WTC11 (cell line): ENCODE results near the gene PIERCE2.

Experiments used
- ATF1 ChIP-seq: sonication (generic); formaldehyde crosslinking; IDR thresholded peaks from 2 replicates; pipeline ENCODE4 v1.8.1; 2023; ENCODE audit warnings: mild to moderate bottlenecking, moderate library complexity, missing genetic modification reagents
- ELF4 ChIP-seq: sonication (generic); formaldehyde crosslinking; IDR thresholded peaks from 2 replicates; pipeline ENCODE4 v1.8.1; 2022; ENCODE audit warnings: low read depth, mild to moderate bottlenecking, moderate library complexity, missing genetic modification reagents
- FOXK1 ChIP-seq: sonication (generic); formaldehyde crosslinking; IDR thresholded peaks from 2 replicates; pipeline ENCODE4 v1.8.0; 2022; ENCODE audit warnings: mild to moderate bottlenecking, moderate library complexity, missing genetic modification reagents
- GABPB1 ChIP-seq: sonication (generic); formaldehyde crosslinking; IDR thresholded peaks from 2 replicates; pipeline ENCODE4 v1.8.1; 2023; ENCODE audit warnings: mild to moderate bottlenecking, missing genetic modification reagents
- OVOL2 ChIP-seq: fragments of 250-450 bp; sonication (Bioruptor Pico); IDR thresholded peaks from 2 replicates; pipeline ENCODE4 v1.9.0; 2021; ENCODE audit warnings: mild to moderate bottlenecking, borderline replicate concordance
- ZNF671 ChIP-seq: fragments of 250-450 bp; sonication (Bioruptor Pico); IDR thresholded peaks from 2 replicates; pipeline ENCODE4 v1.8.0; 2021; ENCODE audit warnings: mild to moderate bottlenecking
- TF ChIP-seq, protein P1 (sequence below): fragments of 200-600 bp; IDR thresholded peaks from 2 replicates; pipeline ENCODE4 v1.8.0; 2022; ENCODE audit warnings: antibody characterized with exemption
- TF ChIP-seq, protein P2 (sequence below): sonication (generic); formaldehyde crosslinking; IDR thresholded peaks from 2 replicates; pipeline ENCODE4 v1.8.1; 2022; ENCODE audit warnings: low read depth, mild to moderate bottlenecking, moderate library complexity, missing genetic modification reagents, borderline replicate concordance
- TF ChIP-seq, protein P3 (sequence below): sonication (generic); formaldehyde crosslinking; IDR thresholded peaks from 2 replicates; pipeline ENCODE4 v1.8.1; 2023; ENCODE audit warnings: mild to moderate bottlenecking, missing genetic modification reagents, borderline replicate concordance
- TF ChIP-seq, protein P4 (sequence below): sonication (generic); formaldehyde crosslinking; IDR thresholded peaks from 2 replicates; pipeline ENCODE4 v1.8.0; 2022; ENCODE audit warnings: mild to moderate bottlenecking, missing genetic modification reagents
- TF ChIP-seq, protein P5 (sequence below): sonication (generic); formaldehyde crosslinking; IDR thresholded peaks from 2 replicates; pipeline ENCODE4 v1.8.0; 2023; ENCODE audit warnings: missing genetic modification reagents, mild to moderate bottlenecking, borderline replicate concordance
- TF ChIP-seq, protein P6 (sequence below): sonication (generic); formaldehyde crosslinking; IDR thresholded peaks from 2 replicates; pipeline ENCODE4 v1.8.1; 2023; ENCODE audit warnings: mild to moderate bottlenecking, moderate library complexity, missing genetic modification reagents
- TF ChIP-seq, protein P7 (sequence below): sonication (generic); formaldehyde crosslinking; IDR thresholded peaks from 2 replicates; pipeline ENCODE4 v1.8.0; 2022; ENCODE audit warnings: mild to moderate bottlenecking, missing genetic modification reagents

DNA sequence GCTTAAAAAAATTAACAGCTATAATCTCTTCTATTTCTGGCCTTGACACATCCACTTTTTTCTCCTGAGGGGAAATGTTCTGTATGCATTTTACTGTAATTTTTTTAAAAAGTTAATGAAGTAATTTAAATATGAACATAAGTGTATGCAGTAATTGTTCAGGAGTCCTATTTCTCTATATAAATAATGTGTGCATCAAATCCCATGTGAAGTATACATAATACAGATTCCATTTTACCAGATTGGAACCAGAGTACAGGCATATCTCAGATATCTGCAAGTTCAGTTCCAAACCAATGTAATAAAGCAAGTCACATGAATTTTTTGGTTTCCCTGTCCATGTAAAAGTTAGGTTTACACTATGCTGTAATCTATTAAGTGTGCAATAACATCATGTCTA is 26.7 kb upstream of the PIERCE2 start:
- TF ChIP-seq, protein P1, sequence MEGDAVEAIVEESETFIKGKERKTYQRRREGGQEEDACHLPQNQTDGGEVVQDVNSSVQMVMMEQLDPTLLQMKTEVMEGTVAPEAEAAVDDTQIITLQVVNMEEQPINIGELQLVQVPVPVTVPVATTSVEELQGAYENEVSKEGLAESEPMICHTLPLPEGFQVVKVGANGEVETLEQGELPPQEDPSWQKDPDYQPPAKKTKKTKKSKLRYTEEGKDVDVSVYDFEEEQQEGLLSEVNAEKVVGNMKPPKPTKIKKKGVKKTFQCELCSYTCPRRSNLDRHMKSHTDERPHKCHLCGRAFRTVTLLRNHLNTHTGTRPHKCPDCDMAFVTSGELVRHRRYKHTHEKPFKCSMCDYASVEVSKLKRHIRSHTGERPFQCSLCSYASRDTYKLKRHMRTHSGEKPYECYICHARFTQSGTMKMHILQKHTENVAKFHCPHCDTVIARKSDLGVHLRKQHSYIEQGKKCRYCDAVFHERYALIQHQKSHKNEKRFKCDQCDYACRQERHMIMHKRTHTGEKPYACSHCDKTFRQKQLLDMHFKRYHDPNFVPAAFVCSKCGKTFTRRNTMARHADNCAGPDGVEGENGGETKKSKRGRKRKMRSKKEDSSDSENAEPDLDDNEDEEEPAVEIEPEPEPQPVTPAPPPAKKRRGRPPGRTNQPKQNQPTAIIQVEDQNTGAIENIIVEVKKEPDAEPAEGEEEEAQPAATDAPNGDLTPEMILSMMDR, result no peak
- TF ChIP-seq, protein P2, sequence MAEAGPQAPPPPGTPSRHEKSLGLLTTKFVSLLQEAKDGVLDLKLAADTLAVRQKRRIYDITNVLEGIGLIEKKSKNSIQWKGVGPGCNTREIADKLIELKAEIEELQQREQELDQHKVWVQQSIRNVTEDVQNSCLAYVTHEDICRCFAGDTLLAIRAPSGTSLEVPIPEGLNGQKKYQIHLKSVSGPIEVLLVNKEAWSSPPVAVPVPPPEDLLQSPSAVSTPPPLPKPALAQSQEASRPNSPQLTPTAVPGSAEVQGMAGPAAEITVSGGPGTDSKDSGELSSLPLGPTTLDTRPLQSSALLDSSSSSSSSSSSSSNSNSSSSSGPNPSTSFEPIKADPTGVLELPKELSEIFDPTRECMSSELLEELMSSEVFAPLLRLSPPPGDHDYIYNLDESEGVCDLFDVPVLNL (CRISPR knock-in tag), result no peak
- TF ChIP-seq ATF1, result no peak
- TF ChIP-seq FOXK1 (CRISPR knock-in tag), result no peak
- TF ChIP-seq, protein P3, sequence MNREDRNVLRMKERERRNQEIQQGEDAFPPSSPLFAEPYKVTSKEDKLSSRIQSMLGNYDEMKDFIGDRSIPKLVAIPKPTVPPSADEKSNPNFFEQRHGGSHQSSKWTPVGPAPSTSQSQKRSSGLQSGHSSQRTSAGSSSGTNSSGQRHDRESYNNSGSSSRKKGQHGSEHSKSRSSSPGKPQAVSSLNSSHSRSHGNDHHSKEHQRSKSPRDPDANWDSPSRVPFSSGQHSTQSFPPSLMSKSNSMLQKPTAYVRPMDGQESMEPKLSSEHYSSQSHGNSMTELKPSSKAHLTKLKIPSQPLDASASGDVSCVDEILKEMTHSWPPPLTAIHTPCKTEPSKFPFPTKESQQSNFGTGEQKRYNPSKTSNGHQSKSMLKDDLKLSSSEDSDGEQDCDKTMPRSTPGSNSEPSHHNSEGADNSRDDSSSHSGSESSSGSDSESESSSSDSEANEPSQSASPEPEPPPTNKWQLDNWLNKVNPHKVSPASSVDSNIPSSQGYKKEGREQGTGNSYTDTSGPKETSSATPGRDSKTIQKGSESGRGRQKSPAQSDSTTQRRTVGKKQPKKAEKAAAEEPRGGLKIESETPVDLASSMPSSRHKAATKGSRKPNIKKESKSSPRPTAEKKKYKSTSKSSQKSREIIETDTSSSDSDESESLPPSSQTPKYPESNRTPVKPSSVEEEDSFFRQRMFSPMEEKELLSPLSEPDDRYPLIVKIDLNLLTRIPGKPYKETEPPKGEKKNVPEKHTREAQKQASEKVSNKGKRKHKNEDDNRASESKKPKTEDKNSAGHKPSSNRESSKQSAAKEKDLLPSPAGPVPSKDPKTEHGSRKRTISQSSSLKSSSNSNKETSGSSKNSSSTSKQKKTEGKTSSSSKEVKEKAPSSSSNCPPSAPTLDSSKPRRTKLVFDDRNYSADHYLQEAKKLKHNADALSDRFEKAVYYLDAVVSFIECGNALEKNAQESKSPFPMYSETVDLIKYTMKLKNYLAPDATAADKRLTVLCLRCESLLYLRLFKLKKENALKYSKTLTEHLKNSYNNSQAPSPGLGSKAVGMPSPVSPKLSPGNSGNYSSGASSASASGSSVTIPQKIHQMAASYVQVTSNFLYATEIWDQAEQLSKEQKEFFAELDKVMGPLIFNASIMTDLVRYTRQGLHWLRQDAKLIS (CRISPR knock-in tag), result no peak
- TF ChIP-seq, protein P4, sequence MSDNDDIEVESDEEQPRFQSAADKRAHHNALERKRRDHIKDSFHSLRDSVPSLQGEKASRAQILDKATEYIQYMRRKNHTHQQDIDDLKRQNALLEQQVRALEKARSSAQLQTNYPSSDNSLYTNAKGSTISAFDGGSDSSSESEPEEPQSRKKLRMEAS (CRISPR knock-in tag), result no peak
- TF ChIP-seq ELF4, result no peak
- TF ChIP-seq, protein P5, sequence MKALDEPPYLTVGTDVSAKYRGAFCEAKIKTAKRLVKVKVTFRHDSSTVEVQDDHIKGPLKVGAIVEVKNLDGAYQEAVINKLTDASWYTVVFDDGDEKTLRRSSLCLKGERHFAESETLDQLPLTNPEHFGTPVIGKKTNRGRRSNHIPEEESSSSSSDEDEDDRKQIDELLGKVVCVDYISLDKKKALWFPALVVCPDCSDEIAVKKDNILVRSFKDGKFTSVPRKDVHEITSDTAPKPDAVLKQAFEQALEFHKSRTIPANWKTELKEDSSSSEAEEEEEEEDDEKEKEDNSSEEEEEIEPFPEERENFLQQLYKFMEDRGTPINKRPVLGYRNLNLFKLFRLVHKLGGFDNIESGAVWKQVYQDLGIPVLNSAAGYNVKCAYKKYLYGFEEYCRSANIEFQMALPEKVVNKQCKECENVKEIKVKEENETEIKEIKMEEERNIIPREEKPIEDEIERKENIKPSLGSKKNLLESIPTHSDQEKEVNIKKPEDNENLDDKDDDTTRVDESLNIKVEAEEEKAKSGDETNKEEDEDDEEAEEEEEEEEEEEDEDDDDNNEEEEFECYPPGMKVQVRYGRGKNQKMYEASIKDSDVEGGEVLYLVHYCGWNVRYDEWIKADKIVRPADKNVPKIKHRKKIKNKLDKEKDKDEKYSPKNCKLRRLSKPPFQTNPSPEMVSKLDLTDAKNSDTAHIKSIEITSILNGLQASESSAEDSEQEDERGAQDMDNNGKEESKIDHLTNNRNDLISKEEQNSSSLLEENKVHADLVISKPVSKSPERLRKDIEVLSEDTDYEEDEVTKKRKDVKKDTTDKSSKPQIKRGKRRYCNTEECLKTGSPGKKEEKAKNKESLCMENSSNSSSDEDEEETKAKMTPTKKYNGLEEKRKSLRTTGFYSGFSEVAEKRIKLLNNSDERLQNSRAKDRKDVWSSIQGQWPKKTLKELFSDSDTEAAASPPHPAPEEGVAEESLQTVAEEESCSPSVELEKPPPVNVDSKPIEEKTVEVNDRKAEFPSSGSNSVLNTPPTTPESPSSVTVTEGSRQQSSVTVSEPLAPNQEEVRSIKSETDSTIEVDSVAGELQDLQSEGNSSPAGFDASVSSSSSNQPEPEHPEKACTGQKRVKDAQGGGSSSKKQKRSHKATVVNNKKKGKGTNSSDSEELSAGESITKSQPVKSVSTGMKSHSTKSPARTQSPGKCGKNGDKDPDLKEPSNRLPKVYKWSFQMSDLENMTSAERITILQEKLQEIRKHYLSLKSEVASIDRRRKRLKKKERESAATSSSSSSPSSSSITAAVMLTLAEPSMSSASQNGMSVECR (CRISPR knock-in tag), result no peak
- no peak for TF ChIP-seq ZNF671
- no peak for TF ChIP-seq GABPB1 (CRISPR knock-in tag)
- TF ChIP-seq, protein P6, sequence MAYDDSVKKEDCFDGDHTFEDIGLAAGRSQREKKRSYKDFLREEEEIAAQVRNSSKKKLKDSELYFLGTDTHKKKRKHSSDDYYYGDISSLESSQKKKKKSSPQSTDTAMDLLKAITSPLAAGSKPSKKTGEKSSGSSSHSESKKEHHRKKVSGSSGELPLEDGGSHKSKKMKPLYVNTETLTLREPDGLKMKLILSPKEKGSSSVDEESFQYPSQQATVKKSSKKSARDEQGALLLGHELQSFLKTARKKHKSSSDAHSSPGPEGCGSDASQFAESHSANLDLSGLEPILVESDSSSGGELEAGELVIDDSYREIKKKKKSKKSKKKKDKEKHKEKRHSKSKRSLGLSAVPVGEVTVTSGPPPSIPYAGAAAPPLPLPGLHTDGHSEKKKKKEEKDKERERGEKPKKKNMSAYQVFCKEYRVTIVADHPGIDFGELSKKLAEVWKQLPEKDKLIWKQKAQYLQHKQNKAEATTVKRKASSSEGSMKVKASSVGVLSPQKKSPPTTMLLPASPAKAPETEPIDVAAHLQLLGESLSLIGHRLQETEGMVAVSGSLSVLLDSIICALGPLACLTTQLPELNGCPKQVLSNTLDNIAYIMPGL (CRISPR knock-in tag), result no peak
- TF ChIP-seq, protein P7, sequence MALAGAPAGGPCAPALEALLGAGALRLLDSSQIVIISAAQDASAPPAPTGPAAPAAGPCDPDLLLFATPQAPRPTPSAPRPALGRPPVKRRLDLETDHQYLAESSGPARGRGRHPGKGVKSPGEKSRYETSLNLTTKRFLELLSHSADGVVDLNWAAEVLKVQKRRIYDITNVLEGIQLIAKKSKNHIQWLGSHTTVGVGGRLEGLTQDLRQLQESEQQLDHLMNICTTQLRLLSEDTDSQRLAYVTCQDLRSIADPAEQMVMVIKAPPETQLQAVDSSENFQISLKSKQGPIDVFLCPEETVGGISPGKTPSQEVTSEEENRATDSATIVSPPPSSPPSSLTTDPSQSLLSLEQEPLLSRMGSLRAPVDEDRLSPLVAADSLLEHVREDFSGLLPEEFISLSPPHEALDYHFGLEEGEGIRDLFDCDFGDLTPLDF (CRISPR knock-in tag), result no peak
- no peak for TF ChIP-seq OVOL2 (CRISPR knock-in tag)
